Loucy (cell line): ENCODE measurements around the gene HOXA6.

Source experiments
- H2AFZ ChIP-seq: fragments of 200-600 bp; sonication (generic); 2 replicates; pipeline ENCODE4 v1.6.0; 2016; ENCODE audit warnings: antibody characterized with exemption, mild to moderate bottlenecking, low read length, moderate library complexity
- H3F3A ChIP-seq: fragments of 200-600 bp; 2 replicates; pipeline ENCODE4 v1.6.0; 2016; ENCODE audit warnings: antibody characterized with exemption, low read depth, mild to moderate bottlenecking
- H3K27me3 ChIP-seq: fragments of 200-600 bp; sonication (generic); 2 replicates; pipeline ENCODE4 v1.6.1; 2014; ENCODE audit warnings: low read length, mild to moderate bottlenecking; ENCODE audit not compliant: insufficient read depth, poor library complexity, severe bottlenecking
- H3K36me3 ChIP-seq: fragments of 200-600 bp; sonication (generic); 2 replicates; pipeline ENCODE4 v1.6.1; 2016; ENCODE audit warnings: low read length; ENCODE audit not compliant: insufficient read depth
- H3K4me1 ChIP-seq: fragments of 200-600 bp; sonication (generic); 2 replicates; pipeline ENCODE4 v1.5.1; 2014; ENCODE audit warnings: low read length, mild to moderate bottlenecking; ENCODE audit not compliant: insufficient read depth, poor library complexity, severe bottlenecking
- H3K4me2 ChIP-seq: fragments of 200-600 bp; sonication (generic); 2 replicates; pipeline ENCODE4 v1.6.0; 2014; ENCODE audit warnings: antibody characterized with exemption, low read length, low read depth, mild to moderate bottlenecking; ENCODE audit not compliant: poor library complexity, severe bottlenecking
- H3K4me3 ChIP-seq: fragments of 200-600 bp; sonication (generic); 2 replicates; pipeline ENCODE4 v1.5.1; 2014; ENCODE audit warnings: low read length, mild to moderate bottlenecking, mixed read lengths; ENCODE audit not compliant: poor library complexity, severe bottlenecking
- H3K79me2 ChIP-seq: fragments of 200-600 bp; sonication (generic); 2 replicates; pipeline ENCODE4 v1.6.1; 2014; ENCODE audit warnings: low read length; ENCODE audit not compliant: insufficient read depth
- H3K9ac ChIP-seq: fragments of 200-600 bp; sonication (generic); 2 replicates; pipeline ENCODE4 v1.6.0; 2014; ENCODE audit warnings: mild to moderate bottlenecking, low read depth, low read length, moderate library complexity; ENCODE audit not compliant: poor library complexity, severe bottlenecking
- H3K9me2 ChIP-seq: fragments of 200-600 bp; sonication (generic); replicated peaks from 2 replicates; pipeline ENCODE4 v1.6.1; 2016; ENCODE audit warnings: low read depth, low read length, mixed read lengths
- H3K9me3 ChIP-seq: fragments of 200-600 bp; sonication (generic); 2 replicates; pipeline ENCODE4 v1.6.1; 2014; ENCODE audit warnings: mild to moderate bottlenecking, antibody characterized with exemption, low read length, low read depth; ENCODE audit not compliant: insufficient read depth
- H4K20me1 ChIP-seq: fragments of 200-600 bp; sonication (generic); 2 replicates; pipeline ENCODE4 v1.6.0; 2014; ENCODE audit warnings: antibody characterized with exemption, low read length, mild to moderate bottlenecking; ENCODE audit not compliant: insufficient read depth, poor library complexity, severe bottlenecking
- CTCF ChIP-seq: fragments of 200-600 bp; sonication (generic); conservative IDR thresholded peaks from 2 replicates; pipeline ENCODE4 v1.5.1; 2014; ENCODE audit warnings: mild to moderate bottlenecking, antibody characterized with exemption, low read length
- EZH2phosphoT487 ChIP-seq: fragments of 200-600 bp; IDR thresholded peaks from 2 replicates; pipeline ENCODE4 v1.6.1; 2018; ENCODE audit warnings: antibody characterized with exemption, mild to moderate bottlenecking, moderate library complexity, borderline replicate concordance

The HOXA6 gene

GRCh38 chr7:27146491-27147198, 929 bp downstream of the HOXA6 start:
- TF ChIP-seq CTCF (no peak), EZH2phosphoT487 (no peak)
- H3K27me3 ChIP-seq, result peaks cover 28% of the 10 kb centered on the region
- no peaks in the 10 kb centered on the region for H3K9me2 ChIP-seq
- H4K20me1 ChIP-seq, result peaks cover 98% of the 10 kb centered on the region
- H3K9me3 ChIP-seq, result no peaks in the 10 kb centered on the region
- no peak overlapping the region for H2AFZ ChIP-seq
- peak overlapping the region; percentile 91 for H3K4me2 ChIP-seq
- peaks cover 100% of the 10 kb centered on the region for H3K79me2 ChIP-seq
- peak overlapping the region; percentile 94 for H3K4me3 ChIP-seq
- peak overlapping the region; percentile 99 for H3K9ac ChIP-seq
- no peaks in the 10 kb centered on the region for H3F3A ChIP-seq
- H3K36me3 ChIP-seq, result peaks cover 81% of the 10 kb centered on the region
- H3K4me1 ChIP-seq, result peaks cover 37% of the 10 kb centered on the region

GRCh38 chr7:27145914-27146412, 1.6 kb downstream of the HOXA6 start:
- peaks cover 21% of the 10 kb centered on the region for H3K27me3 ChIP-seq
- peak overlapping the region; percentile 94 for H3K4me3 ChIP-seq
- H3F3A ChIP-seq, result peaks cover under 1% of the 10 kb centered on the region
- peak overlapping the region; percentile 91 for H3K4me2 ChIP-seq
- peaks cover 44% of the 10 kb centered on the region for H3K4me1 ChIP-seq
- peaks cover 100% of the 10 kb centered on the region for H3K79me2 ChIP-seq
- H3K9ac ChIP-seq, result peak overlapping the region; percentile 99
- peaks cover 88% of the 10 kb centered on the region for H3K36me3 ChIP-seq
- TF ChIP-seq EZH2phosphoT487 (no peak), CTCF (no peak)
- no peaks in the 10 kb centered on the region for H3K9me3 ChIP-seq
- no peaks in the 10 kb centered on the region for H3K9me2 ChIP-seq
- H2AFZ ChIP-seq, result no peak overlapping the region
- H4K20me1 ChIP-seq, result peaks cover 98% of the 10 kb centered on the region

- peaks cover 4% of the 10 kb centered on the region for H3F3A ChIP-seq
- TF ChIP-seq CTCF, result no peak
- no peak for TF ChIP-seq EZH2phosphoT487
- peaks cover 100% of the 10 kb centered on the region for H4K20me1 ChIP-seq
- peaks cover 92% of the 10 kb centered on the region for H3K36me3 ChIP-seq
- H3K79me2 ChIP-seq, result peaks cover 100% of the 10 kb centered on the region
- H3K9me2 ChIP-seq, result no peaks in the 10 kb centered on the region
- peak overlapping the region; percentile 94 for H3K4me3 ChIP-seq
- H3K27me3 ChIP-seq, result peaks cover 16% of the 10 kb centered on the region
- H3K9me3 ChIP-seq, result no peaks in the 10 kb centered on the region
- H2AFZ ChIP-seq, result no peak overlapping the region
- peak overlapping the region; percentile 99 for H3K9ac ChIP-seq
- H3K4me1 ChIP-seq, result peaks cover 51% of the 10 kb centered on the region
- peak overlapping the region; percentile 91 for H3K4me2 ChIP-seq
Observed at GRCh38 chr7:27145165-27145913, 2.2 kb downstream of the HOXA6 start.
